Gastroesophageal sphincter (tissue), 3 donors: Measurements from ENCODE around the gene QRSL1.

ENCODE experiments used
- POLR2AphosphoS5 ChIP-seq: sonication (generic); formaldehyde crosslinking; IDR thresholded peaks from one replicate; pipeline ENCODE4 v1.6.1; 2017; ENCODE audit warnings: antibody characterized with exemption
- TF ChIP-seq, protein P1 (sequence below), 4 experiments: fragments of 200-600 bp in 2 of 4; fragments of 450-650 bp in 2 of 4; sonication (generic) in 1 of 4; IDR thresholded peaks; one replicate each; pipeline ENCODE4 v1.5.1; 2017 to 2019; ENCODE audit warnings: antibody characterized with exemption in 4 of 4, mild to moderate bottlenecking in 2 of 4, moderate library complexity in 2 of 4

DNA sequence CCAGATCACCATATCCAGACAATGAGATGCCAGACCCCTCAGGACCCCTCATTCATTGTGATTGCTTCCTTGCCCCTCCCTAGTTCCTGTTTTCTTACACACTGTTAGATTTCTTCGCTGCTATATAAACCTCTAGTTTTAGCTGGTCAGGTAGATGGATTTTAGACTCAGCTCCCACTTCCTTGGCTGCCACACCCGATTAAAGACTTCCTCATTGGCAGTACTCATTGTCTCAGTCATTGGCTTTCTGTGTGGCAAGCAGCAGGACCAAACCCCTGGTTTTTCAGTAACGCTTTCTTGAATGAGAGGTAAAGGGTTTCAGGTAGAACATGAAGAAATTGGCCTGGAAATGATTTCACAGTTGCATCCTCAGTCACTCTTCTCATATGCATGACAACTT is 47.9 kb downstream of the QRSL1 start:
- TF ChIP-seq, protein P1, sequence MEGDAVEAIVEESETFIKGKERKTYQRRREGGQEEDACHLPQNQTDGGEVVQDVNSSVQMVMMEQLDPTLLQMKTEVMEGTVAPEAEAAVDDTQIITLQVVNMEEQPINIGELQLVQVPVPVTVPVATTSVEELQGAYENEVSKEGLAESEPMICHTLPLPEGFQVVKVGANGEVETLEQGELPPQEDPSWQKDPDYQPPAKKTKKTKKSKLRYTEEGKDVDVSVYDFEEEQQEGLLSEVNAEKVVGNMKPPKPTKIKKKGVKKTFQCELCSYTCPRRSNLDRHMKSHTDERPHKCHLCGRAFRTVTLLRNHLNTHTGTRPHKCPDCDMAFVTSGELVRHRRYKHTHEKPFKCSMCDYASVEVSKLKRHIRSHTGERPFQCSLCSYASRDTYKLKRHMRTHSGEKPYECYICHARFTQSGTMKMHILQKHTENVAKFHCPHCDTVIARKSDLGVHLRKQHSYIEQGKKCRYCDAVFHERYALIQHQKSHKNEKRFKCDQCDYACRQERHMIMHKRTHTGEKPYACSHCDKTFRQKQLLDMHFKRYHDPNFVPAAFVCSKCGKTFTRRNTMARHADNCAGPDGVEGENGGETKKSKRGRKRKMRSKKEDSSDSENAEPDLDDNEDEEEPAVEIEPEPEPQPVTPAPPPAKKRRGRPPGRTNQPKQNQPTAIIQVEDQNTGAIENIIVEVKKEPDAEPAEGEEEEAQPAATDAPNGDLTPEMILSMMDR (IDR thresholded peaks at IDR 0.05), result no peak
- no peak for TF ChIP-seq POLR2AphosphoS5
